RPMI7951 (cell line): Measurements from ENCODE around the gene FRK. TPM values are rescaled to one million over a fixed set of nuclear protein-coding genes. Genes with fewer than 3 reads are reported as not detected.
"Not testable (repeated sequence)": the region's sequence is repeated elsewhere in the genome, so short reads cannot be mapped to it uniquely, and the experiment has no call there.

Experiments
- DNase-seq: peaks from one replicate; pipeline ENCODE4 v3.0.0-alpha.2; 2012; ENCODE audit warnings: low read depth
- total RNA-seq: library from RNA; depleted of rRNA; stranded (reverse); fragments of >200 nt; shearing (Covaris generic); gene quantifications from 2 replicates; pipeline ENCODE4 v1.2.3, GENCODE V29; 2014

Gene FRK
- total RNA-seq, 1 experiment from 2014 or later: 1.8 TPM

DNA sequence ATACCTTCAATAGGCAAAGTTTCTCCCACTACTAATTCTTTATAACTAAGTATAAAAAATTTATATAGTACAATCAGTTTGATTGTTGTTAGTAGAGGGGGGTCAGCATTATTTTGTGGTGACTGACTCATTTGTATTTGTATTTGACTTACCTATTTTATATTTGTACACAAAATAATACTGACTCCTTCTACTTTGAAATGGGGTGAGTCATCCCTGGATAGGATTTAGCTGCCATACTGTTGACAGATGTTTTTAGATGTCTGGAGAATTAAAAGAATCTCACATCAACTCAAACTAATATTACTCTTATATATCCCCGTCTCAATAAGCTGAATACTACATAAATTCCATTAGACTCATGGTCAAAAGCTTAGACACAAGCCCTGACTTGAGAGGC is 114.9 kb downstream of the FRK start:
- peak; percentile 66 for DNase-seq

DNA sequence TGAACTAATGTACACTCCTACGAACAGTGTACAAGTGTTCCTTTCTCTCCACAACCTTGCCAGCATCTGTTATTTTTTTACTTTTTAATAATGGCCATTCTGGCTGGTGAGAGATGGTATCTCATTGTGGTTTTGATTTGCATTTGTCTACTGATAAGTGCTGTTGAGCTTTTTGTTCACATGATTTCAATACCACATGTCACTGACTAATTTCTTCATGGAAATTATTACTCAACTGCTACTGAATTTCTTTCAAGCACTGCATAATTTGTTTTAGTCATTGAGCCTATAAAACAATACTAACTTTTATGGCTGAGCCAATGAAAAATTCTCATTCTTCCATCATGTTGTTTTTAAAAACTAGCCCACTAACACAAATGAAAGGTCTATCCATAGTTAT is 115.4 kb downstream of the FRK start:
- peak; percentile 90 for DNase-seq

GRCh38 chr6:115944829-115945228 is 115.9 kb downstream of the FRK start:
- DNase-seq: not testable (repeated sequence)

DNA sequence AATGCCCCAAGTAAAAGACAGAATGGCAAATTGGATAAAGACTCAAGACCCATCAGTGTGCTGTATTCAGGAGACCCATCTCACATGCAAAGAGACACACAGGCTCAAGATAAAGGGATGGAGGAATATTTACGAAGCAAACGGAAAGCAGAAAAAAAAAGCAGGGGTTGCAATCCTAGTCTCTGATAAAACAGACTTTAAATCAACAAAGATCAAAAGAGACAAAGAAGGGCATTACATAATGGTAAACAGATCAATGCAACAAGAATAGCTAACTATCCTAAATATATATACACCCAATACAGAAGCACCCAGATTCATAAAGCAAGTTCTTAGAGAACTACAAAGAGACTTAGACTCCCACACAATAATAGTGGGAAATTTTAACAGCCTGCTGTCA is 123.2 kb downstream of the FRK start:
- not testable (repeated sequence) for DNase-seq

DNA sequence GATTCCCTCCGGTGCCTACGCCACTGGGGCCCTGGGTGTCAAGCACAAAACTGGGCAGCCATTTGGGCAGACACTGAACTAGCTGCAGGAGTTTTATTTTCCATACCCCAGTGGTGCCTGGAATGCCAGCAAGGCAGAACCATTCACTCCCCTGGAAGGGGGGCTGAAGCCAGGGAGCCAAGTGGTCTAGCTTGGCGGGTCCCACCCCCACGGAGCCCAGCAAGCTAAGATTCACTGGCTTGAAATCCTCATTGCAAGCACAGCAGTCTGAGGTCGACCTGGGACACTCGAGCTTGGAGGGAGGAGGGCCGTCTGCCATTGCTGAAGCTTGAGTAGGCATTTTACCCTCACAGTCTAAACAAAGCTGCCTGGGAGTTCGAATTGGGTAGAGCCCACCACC is 125.3 kb downstream of the FRK start:
- no peak for DNase-seq

- DNase-seq: no peak
Measured at GRCh38 chr6:115934829-115935228, 125.9 kb downstream of the FRK start.

GRCh38 chr6:115934145-115934544 is 126.5 kb downstream of the FRK start:
- no peak for DNase-seq

DNA sequence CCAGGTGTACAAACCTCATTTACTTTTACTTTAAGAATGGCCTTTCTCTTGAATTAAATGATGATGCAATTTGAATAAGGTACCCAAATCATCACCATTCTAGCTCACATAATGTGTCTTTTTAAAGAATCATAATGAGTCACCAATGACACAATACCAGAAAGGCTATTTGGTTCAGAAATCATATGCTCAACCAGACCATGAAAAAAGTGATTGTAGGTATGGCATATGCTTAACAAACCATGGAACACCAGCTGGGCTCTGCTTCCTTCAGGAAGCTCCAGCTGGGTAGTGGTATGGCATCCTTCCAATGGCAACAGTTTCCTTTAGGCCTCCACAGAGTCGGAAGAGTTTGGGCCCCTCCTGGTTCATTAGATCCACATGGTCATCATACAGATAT is 128.2 kb downstream of the FRK start:
- peak; percentile 100 for DNase-seq

GRCh38 chr6:115928000-115928399 is 132.7 kb downstream of the FRK start:
- not testable (repeated sequence) for DNase-seq

DNA sequence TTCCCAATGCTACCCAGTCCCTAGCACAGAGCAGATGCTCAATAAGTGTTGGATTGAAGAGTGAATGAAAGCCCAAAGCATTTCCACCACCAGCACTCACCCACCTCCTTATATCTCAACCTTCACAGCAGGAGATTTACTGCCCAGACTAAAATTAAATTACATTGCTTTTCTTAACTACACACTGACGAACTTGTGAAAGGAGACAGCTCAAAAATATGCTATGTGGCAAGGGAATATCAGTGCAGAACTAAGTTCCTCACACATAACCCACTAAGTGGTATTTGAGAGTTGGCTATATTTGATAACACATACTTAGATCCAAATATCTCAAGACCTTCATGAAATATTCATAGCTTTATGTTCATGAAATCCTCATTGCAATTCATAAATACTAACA is 137.7 kb downstream of the FRK start:
- DNase-seq: no peak

DNA sequence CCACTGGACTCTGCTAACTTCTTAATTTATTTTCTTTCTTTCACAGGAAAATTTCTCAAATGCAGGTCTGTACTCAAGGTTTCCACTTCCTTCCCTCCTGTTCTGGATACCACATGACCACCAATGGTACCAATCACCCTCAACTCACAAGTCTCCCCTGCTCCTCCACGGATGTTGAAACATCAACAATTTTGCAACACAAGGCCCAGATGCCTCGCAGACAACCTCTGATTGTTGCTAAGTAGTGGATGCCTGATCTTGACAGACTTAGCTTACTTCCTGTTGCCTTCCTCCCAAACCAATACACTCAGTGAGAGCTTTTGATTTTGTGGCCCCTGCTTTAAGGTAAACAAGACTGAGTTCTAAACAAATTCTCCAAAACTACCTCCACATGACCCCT is 146.6 kb downstream of the FRK start:
- no peak for DNase-seq

DNA sequence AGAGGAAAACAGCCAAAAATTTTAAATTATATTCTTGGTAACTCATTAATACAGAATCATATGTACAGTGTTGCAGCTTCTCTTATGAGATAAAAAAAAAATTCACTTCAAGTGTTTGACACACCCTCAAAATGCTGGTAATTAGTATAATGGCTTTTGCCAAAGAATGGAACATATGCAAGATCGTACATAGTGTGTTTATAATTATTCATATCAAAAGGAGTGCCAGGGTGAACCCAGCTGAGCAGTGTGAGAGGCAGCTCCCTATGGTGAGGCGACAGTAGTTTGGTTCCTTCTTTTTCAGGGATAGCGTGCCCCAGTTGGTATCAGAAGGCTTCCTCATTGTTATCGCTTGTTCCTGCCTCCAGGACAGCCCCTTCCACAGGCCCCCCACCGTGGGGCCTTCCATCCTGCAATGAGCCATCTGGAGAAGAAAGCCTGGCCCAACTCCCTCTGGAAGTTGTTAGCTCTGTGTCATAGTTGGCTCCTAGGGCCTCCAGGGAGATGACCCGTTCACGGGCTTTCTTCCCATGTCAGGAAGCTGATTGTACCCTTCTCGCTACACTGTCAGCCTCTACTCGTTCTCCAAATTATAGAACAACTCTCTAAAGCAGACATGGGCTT is 150.7 kb downstream of the FRK start:
- peak; percentile 47 for DNase-seq

DNA sequence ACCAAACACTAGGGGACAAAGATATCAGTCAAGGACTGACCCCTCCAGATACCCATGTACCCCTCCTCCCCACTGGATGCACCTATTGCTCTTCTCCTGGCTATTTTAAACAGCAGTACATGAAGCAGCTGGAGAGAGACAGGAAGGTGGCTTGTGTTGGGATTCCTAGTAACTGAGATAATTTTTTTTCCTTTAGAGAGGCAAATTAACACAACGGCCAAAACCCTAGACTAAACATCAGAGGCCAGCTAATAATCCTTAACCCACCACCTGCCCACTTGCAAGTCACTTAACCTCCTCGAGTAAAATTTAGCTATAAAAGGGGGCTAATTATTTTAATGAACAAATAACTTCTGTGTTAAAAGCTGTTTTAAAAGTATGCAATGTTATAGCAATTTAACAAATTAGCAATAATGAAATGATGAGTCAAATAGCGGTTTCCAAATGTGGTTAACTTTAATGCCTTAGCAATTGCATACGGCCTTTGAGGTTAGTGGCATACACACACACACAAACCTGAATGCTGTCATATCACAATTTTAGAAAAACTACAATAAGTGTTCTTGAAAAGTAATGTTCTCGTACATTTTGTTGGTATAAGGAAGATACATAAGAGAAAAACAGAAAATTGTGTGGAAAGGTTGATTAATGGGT is 151.7 kb downstream of the FRK start:
- DNase-seq: peak; percentile 65

GRCh38 chr6:115905471-115905870 is 155.2 kb downstream of the FRK start:
- no peak for DNase-seq

DNA sequence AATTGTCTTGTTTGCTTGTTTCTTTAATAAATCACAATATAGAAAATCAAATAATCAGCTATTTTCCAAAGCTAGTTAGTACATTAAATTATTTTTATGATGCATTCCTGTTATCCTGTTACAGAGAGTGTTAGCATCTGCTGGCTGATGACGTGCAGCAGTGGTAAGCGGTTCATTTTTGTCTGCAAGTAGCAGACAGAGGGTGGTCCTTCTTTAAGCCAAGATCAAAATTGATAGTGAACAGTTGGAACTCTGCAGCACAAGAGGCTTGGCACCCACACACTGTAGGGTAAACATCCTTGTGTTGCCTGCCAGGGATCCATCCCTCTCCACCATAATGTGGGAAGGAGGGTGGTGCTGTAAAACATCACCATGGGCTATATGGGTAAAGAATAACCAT is 158.3 kb downstream of the FRK start:
- no peak for DNase-seq

DNA sequence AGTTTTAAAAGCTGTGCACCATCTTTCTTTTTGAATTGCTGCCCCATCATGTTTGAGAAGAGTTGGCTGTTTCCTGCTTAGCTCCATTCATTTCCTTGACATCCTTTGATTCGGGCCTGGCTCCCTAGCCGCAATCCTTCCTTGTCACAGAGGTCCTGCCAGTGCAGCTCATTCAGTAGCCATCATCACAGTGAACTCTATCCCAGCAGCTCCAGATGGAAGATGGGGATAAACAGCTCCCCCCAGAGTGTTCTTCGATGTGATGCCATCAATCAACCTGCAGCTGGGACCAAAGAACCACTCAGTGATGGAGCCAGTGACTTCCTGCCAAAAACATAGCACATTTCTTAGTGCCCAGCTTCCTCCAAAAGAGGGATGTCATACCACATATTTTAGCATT is 158.8 kb downstream of the FRK start:
- no peak for DNase-seq

DNA sequence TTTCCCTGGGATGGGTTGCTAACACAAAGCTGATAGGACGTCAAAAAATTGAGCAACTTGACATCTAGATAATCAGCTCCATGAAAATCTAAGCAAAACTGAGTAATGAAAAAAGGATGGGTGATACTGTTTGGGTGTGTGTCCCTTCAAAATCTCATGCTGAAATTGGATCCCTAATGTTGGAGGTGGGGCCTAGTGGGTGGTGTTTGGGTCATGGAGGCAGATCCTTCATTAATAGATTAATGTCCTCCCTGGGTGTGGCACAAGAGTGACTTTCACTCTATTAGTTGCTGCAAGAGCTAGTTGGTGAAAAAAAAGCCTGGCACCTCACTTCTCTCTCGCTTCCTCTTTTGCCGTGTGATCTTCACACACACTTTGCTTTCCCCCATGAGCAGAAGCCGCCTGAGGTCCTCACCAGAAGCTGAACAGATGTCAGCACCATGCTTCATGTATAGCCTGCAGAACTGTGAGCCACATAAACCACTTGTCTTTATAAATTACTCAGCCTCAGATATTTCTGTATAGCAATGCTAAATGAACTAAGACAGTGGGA is 160.9 kb downstream of the FRK start:
- DNase-seq: no peak

- DNase-seq: peak; percentile 68
Measured at GRCh38 chr6:115898246-115898645, 162.4 kb downstream of the FRK start.

- peak; percentile 65 for DNase-seq
Measured at GRCh38 chr6:115896538-115897129, 164.1 kb downstream of the FRK start.

- DNase-seq: no peak
Measured at GRCh38 chr6:115894426-115894992, 166.2 kb downstream of the FRK start.

- DNase-seq: peak; percentile 79
Measured at GRCh38 chr6:115891750-115892149, 168.9 kb downstream of the FRK start.

- peak; percentile 91 for DNase-seq
Measured at GRCh38 chr6:115891111-115891669, 169.5 kb downstream of the FRK start.
